ENCODE results near the gene ATP1B3.
"Not testable (repeated sequence)": the region's sequence is repeated elsewhere in the genome, so short reads cannot be mapped to it uniquely, and the experiment has no call there.

ATP1B3 gene

GRCh38 chr3:141901914-141902313, 25.5 kb downstream of the ATP1B3 start:
- TF ChIP-seq, protein P1, sequence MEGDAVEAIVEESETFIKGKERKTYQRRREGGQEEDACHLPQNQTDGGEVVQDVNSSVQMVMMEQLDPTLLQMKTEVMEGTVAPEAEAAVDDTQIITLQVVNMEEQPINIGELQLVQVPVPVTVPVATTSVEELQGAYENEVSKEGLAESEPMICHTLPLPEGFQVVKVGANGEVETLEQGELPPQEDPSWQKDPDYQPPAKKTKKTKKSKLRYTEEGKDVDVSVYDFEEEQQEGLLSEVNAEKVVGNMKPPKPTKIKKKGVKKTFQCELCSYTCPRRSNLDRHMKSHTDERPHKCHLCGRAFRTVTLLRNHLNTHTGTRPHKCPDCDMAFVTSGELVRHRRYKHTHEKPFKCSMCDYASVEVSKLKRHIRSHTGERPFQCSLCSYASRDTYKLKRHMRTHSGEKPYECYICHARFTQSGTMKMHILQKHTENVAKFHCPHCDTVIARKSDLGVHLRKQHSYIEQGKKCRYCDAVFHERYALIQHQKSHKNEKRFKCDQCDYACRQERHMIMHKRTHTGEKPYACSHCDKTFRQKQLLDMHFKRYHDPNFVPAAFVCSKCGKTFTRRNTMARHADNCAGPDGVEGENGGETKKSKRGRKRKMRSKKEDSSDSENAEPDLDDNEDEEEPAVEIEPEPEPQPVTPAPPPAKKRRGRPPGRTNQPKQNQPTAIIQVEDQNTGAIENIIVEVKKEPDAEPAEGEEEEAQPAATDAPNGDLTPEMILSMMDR (conservative IDR thresholded peaks at IDR 0.05; ENCODE audit: low read depth, low read length), result no peak
- no peak for DNase-seq (ENCODE audit: low read depth)
- no peak overlapping the region for H3K4me3 ChIP-seq (ENCODE audit: low read depth, low read length)

DNA sequence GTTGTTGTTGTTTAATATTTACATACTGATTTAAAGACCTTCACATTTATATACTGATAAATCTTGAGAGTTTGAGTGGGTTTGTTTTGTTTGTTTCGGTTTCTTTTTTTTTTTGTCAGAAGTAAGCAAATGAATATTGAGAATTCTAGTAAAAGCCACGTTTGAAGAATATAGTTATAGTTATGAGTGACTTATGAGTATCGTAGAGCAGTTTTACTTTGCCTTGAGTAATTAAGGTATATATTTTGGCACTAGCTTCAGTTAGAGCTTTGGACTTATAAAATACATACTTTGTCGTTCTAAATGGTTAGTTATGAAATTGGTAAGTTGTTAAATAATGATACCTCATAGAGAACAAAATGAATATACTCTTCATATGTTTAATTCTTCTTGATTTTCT, 27.8 kb downstream of the ATP1B3 start:
- DNase-seq (ENCODE audit: low read depth), result no peak
- H3K4me3 ChIP-seq (ENCODE audit: low read depth, low read length), result no peak overlapping the region
- TF ChIP-seq, protein P1 (conservative IDR thresholded peaks at IDR 0.05; ENCODE audit: low read depth, low read length), result no peak

- TF ChIP-seq, protein P1 (conservative IDR thresholded peaks at IDR 0.05; ENCODE audit: low read depth, low read length), result no peak
- peak; percentile 42 for DNase-seq (ENCODE audit: low read depth)
- H3K4me3 ChIP-seq (ENCODE audit: low read depth, low read length), result no peak overlapping the region
Measured at GRCh38 chr3:141905129-141905528, 28.7 kb downstream of the ATP1B3 start.

DNA sequence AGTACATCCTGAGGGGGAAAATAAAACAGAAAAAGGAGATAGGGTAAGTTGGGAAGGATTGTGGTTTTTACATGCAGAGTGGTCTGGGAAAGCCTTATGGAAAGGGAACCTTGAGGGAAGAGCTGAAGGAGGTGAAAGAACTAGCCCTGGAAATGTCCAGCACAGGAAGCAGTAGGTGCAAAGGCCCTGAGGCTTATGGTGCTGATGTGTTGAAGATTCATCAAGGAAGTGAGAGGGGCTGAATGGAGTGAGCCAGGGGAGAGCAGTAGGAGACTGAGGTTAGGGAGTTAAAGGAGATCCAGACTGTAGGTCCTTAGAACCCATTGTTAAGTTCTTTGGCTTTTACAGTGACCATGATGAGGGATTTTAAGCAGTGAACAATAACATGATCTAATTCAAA, 33.0 kb downstream of the ATP1B3 start:
- TF ChIP-seq, protein P1 (conservative IDR thresholded peaks at IDR 0.05; ENCODE audit: low read depth, low read length), result no peak
- no peak overlapping the region for H3K4me3 ChIP-seq (ENCODE audit: low read depth, low read length)
- no peak for DNase-seq (ENCODE audit: low read depth)

GRCh38 chr3:141909986-141910385, 33.5 kb downstream of the ATP1B3 start:
- H3K4me3 ChIP-seq (ENCODE audit: low read depth, low read length); DNase-seq (ENCODE audit: low read depth): not testable (repeated sequence)

GRCh38 chr3:141913150-141913811, 36.8 kb downstream of the ATP1B3 start:
- TF ChIP-seq, protein P1 (conservative IDR thresholded peaks at IDR 0.05; ENCODE audit: low read depth, low read length), result peak; percentile 77
- peak; percentile 84 for DNase-seq (ENCODE audit: low read depth)
- no peak overlapping the region for H3K4me3 ChIP-seq (ENCODE audit: low read depth, low read length)

GRCh38 chr3:141914311-141914710, 37.9 kb downstream of the ATP1B3 start:
- DNase-seq (ENCODE audit: low read depth), result no peak
- no peak overlapping the region for H3K4me3 ChIP-seq (ENCODE audit: low read depth, low read length)
- TF ChIP-seq, protein P1 (conservative IDR thresholded peaks at IDR 0.05; ENCODE audit: low read depth, low read length), result no peak
